GM19099 (cell line): ENCODE measurements around the gene DZIP1L.

Experiments used
- POLR2A ChIP-seq: IDR thresholded peaks from 3 replicates; pipeline ENCODE4 v1.6.1; 2011; ENCODE audit warnings: low read depth; ENCODE audit not compliant: insufficient read length; ENCODE audit errors: extremely low read depth

Gene DZIP1L, protein sequence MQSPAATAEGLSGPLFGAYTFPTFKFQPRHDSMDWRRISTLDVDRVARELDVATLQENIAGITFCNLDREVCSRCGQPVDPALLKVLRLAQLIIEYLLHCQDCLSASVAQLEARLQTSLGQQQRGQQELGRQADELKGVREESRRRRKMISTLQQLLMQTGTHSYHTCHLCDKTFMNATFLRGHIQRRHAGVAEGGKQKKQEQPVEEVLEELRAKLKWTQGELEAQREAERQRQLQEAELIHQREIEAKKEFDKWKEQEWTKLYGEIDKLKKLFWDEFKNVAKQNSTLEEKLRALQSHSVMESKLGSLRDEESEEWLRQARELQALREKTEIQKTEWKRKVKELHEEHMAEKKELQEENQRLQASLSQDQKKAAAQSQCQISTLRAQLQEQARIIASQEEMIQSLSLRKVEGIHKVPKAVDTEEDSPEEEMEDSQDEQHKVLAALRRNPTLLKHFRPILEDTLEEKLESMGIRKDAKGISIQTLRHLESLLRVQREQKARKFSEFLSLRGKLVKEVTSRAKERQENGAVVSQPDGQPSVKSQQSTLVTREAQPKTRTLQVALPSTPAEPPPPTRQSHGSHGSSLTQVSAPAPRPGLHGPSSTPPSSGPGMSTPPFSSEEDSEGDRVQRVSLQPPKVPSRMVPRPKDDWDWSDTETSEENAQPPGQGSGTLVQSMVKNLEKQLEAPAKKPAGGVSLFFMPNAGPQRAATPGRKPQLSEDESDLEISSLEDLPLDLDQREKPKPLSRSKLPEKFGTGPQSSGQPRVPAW

DNA sequence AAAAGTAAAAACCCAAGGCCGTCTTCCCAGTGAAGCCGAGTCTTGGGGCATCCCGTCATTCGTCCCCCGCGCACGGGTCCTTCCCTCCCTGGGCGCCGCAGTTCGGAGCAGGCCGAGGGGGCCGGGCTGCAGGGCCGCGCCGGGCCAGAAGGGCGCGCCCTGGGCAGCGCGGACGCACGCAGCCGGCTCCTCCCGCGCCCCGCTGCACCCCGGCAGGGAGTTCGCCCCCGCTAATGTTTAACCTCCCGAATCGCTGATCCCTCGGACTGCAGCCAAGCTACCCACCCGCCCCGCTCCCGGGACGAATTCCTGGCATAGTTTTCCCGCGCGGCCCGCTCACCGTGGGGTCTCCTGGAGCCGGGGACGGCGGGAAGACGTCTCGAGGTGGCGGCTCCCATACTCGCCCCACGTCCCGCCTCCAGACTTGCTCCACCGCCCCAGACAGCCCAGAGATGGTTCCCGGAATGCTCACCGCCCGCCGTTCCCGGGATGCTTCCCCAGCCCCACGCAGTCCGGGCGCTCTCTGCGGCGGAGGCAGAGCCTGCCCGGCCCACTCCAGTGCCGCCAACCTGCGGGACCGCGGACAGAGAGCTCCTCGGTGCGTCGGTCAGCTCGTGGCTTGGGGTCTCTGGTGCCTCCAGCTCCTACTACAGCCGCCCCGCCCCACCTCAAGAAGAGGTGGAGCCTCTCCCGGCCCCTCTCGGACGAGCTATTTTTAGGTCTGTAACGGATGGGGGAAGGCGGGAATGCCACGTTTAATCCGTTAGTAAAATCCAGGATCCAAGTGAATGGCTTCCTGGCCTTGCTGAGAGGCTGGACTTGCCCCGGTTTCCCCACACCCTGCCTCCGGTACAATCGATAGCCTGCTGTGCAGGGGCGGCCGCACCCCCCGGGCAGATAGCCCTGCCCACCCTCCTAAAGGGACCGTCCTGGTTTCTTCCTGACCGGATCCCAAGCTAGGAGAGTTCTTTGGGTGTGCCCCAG is at the start of gene DZIP1L:
TSS of gene DZIP1L (minus strand) at position 621 of the 984 bp plus-strand sequence. CDS start 11,637 bp downstream, outside the sequence.
- no peak for TF ChIP-seq POLR2A

DNA sequence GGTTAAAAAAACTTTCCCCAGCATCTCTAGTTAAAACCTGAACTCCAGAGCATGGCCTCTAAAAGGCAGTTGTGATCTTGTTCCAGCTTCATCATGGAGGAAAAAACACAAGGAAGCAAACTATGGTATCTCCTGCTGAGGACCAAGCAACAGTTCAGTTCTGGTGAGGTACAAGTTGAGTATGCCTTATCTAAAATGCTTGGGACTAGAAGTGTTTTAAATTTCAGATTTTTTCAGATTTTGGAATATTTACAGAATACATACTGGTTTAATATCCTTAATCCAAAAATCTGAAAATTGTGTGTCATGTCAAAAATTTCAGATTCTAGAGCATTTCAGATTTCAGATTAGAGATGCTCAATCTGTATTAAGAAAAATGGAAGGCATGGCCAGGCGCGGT is 49.7 kb upstream of the DZIP1L start:
- no peak for TF ChIP-seq POLR2A

GRCh38 chr3:138157743-138158142 is 42.3 kb upstream of the DZIP1L start:
- TF ChIP-seq POLR2A = no peak

GRCh38 chr3:138154534-138154933 is 39.1 kb upstream of the DZIP1L start:
- no peak for TF ChIP-seq POLR2A

- no peak for TF ChIP-seq POLR2A
Measured at GRCh38 chr3:138148503-138148902, 33.1 kb upstream of the DZIP1L start.

- TF ChIP-seq POLR2A = no peak
Measured at GRCh38 chr3:138140940-138141339, 25.5 kb upstream of the DZIP1L start.

GRCh38 chr3:138139691-138140090 is 24.3 kb upstream of the DZIP1L start:
- no peak for TF ChIP-seq POLR2A

GRCh38 chr3:138137861-138138260 is 22.5 kb upstream of the DZIP1L start:
- no peak for TF ChIP-seq POLR2A

DNA sequence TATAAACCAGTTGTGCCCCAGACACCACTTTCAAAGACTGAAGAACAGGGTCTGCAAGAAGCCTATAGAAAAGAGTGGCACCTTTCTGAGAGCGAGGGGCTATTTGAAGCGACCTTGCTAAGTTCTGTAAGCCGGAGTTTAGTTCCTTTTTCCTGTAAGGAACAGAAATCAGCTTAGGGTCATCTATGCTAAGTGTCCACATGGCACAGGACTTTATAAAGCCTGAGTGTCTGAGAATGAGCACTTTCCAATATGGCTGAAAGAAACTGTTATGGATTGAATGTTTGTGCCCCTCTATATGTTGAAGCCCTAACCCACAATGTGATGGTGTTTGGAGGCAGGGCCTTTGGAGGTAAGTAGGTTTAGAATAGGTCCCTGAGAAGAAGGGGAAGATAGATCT is 20.8 kb upstream of the DZIP1L start:
- no peak for TF ChIP-seq POLR2A

DNA sequence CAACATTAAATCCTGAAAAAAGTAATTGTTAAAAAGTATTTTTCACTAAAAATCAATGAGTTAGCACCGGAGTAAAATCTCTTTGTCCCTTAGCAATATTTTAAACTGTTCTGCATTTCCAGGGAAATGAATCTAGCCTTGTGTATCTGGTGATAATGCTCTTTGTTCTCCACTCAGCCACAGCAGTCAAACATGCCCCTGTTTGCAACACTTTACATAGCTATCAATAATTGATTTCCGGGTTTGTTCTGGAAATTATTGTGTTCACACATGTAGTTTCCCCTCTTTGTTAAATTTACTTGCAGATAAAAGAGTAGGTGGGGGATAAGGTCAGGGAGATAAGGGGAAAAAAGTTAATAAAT is 20.4 kb upstream of the DZIP1L start:
- TF ChIP-seq POLR2A = no peak

- TF ChIP-seq POLR2A = no peak
Measured at GRCh38 chr3:138135146-138135832, 19.9 kb upstream of the DZIP1L start.

DNA sequence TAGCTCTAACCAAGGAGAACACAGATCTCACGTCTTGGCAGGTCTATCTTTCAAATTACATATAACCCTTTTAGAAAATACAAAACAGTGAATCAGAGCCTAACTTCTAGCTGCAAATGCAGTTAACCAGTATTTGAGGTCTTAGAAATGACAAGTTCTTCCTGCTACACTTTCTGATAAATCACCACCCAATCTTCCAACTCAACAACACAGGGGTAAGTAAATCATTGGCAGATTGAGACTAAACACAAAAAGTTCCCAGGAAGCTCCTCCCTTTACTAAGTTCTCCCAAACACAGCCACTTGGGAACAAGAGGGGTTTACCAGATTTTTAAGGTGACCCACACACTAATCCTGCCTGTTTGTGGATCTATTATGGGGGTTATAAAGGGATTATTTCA is 16.8 kb upstream of the DZIP1L start, which contains the start of gene A4GNT:
TSS of gene A4GNT (minus strand) at position 152 of the 400 bp plus-strand sequence. CDS start 1,134 bp downstream, outside the sequence.
- TF ChIP-seq POLR2A = no peak

- no peak for TF ChIP-seq POLR2A
Measured at GRCh38 chr3:138127636-138128365, 12.4 kb upstream of the DZIP1L start.
